SK-N-MC (cell line): ENCODE measurements around the gene STK32A.

Experiments
- EZH2 ChIP-seq: fragments of 200-600 bp; sonication (generic); IDR thresholded peaks from one replicate; pipeline ENCODE4 v1.6.1; 2017; ENCODE audit warnings: antibody characterized with exemption
- FOXP2 ChIP-seq: optimal IDR thresholded peaks from 2 replicates; pipeline ENCODE3; 2011; ENCODE audit warnings: mild to moderate bottlenecking, moderate library complexity; ENCODE audit not compliant: insufficient read depth; ENCODE audit errors: extremely low read length, control extremely low read depth
- POLR2AphosphoS5 ChIP-seq: IDR thresholded peaks from 2 replicates; pipeline ENCODE4 v1.6.1; 2012; ENCODE audit warnings: mild to moderate bottlenecking, low read depth, low read length, borderline replicate concordance

DNA sequence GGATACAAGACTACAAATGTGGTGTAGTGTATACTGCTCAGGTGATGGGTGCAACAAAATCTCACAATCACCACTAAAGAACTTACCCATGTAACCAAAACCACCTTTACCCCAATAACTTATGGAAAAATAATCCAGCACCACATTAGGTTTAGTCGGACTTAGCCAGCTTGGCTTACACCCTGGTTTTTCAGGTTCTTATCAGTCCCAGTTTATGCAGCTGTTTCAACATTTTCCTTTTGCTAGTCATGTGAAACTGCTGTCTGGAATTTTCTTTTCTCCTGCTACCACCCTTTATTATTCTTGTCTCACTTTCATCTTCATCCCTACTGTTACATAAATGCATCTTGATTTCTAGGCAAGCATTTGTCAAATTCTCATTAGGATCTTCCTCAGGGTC, 51.5 kb downstream of the STK32A start:
- no peak for TF ChIP-seq POLR2AphosphoS5
- no peak for TF ChIP-seq EZH2
- TF ChIP-seq FOXP2, result no peak
